T-helper 17 cell (primary cell): ENCODE results near the gene WDR47. TPM values are rescaled to one million over a fixed set of nuclear protein-coding genes. Genes with fewer than 3 reads are reported as not detected.
"Not testable (repeated sequence)": the region's sequence is repeated elsewhere in the genome, so short reads cannot be mapped to it uniquely, and the experiment has no call there.

Source experiments
- ATAC-seq: fragments of 150-1000 bp; cut with Tn5 transposase; 2 replicates; pipeline ENCODE4 v1.10.0; 2021; ENCODE audit warnings: mild to moderate bottlenecking, moderate library complexity
- DNase-seq, 3 donors: peaks; one replicate each; pipeline versions ENCODE4 v3.0.0 to v3.0.0-alpha.2; 2020 to 2021
- H3K9me3 ChIP-seq: one replicate; pipeline ENCODE4 v1.7.0; 2013; ENCODE audit warnings: low read length, mild to moderate bottlenecking; ENCODE audit not compliant: control insufficient read depth, poor library complexity, severe bottlenecking
- H3K27ac Mint-ChIP-seq: one replicate; pipeline ENCODE4 v1.8.0; 2022; ENCODE audit warnings: mild to moderate bottlenecking, moderate library complexity, mixed read lengths
- H3K27me3 Mint-ChIP-seq: one replicate; pipeline ENCODE4 v1.8.0; 2022; ENCODE audit warnings: mixed read lengths
- H3K36me3 Mint-ChIP-seq: one replicate; pipeline ENCODE4 v1.8.0; 2022; ENCODE audit warnings: low read depth, mixed read lengths
- H3K4me1 Mint-ChIP-seq: one replicate; pipeline ENCODE4 v1.8.0; 2022; ENCODE audit warnings: mild to moderate bottlenecking, mixed read lengths
- H3K4me3 Mint-ChIP-seq: one replicate; pipeline ENCODE4 v1.8.0; 2022; ENCODE audit warnings: mild to moderate bottlenecking, moderate library complexity, mixed read lengths
- total RNA-seq, 4 donors: library from RNA in 2 of 4; stranded (reverse) in 2 of 4; gene quantifications; one replicate each; pipeline ENCODE4 v1.2.3 and lab custom pipeline; 2022 to 2026

Gene WDR47
- total RNA-seq, 2 donors from 2014 or later, result 13.2 to 19.0 TPM

GRCh38 chr1:109045595-109045994 lies 3.7 kb upstream of the WDR47 start:
- peaks cover 8% of the 10 kb centered on the region for H3K4me1 Mint-ChIP-seq
- no peak for ATAC-seq
- no peak for DNase-seq
- no peak overlapping the region for H3K27ac Mint-ChIP-seq
- no peaks in the 10 kb centered on the region for H3K36me3 Mint-ChIP-seq
- no peaks in the 10 kb centered on the region for H3K9me3 ChIP-seq
- H3K27me3 Mint-ChIP-seq, result peaks cover 4% of the 10 kb centered on the region
- no peak overlapping the region for H3K4me3 Mint-ChIP-seq

GRCh38 chr1:109040989-109041620 lies 797 bp downstream of the WDR47 start:
- H3K36me3 Mint-ChIP-seq, result no peaks in the 10 kb centered on the region
- H3K9me3 ChIP-seq, result no peaks in the 10 kb centered on the region
- DNase-seq, result peak in 1 of 3 donors; percentile 13
- ATAC-seq, result peak; percentile 3
- no peaks in the 10 kb centered on the region for H3K27me3 Mint-ChIP-seq
- H3K27ac Mint-ChIP-seq, result peak overlapping the region; percentile 77
- peak overlapping the region; percentile 94 for H3K4me3 Mint-ChIP-seq
- peaks cover 12% of the 10 kb centered on the region for H3K4me1 Mint-ChIP-seq

GRCh38 chr1:109040627-109040988 lies 1.3 kb downstream of the WDR47 start:
- H3K9me3 ChIP-seq, result no peaks in the 10 kb centered on the region
- DNase-seq (no peak), ATAC-seq (no peak)
- no peaks in the 10 kb centered on the region for H3K36me3 Mint-ChIP-seq
- peaks cover 12% of the 10 kb centered on the region for H3K4me1 Mint-ChIP-seq
- H3K27me3 Mint-ChIP-seq, result no peaks in the 10 kb centered on the region
- H3K27ac Mint-ChIP-seq, result peak overlapping the region; percentile 77
- H3K4me3 Mint-ChIP-seq, result peak overlapping the region; percentile 94

GRCh38 chr1:109034382-109034781 lies 7.5 kb downstream of the WDR47 start:
- no peaks in the 10 kb centered on the region for H3K27me3 Mint-ChIP-seq
- no peak for ATAC-seq

GRCh38 chr1:109029493-109029892 lies 12.4 kb downstream of the WDR47 start:
- not testable (repeated sequence) for H3K4me1 Mint-ChIP-seq, H3K4me3 Mint-ChIP-seq, H3K27ac Mint-ChIP-seq, ATAC-seq, H3K36me3 Mint-ChIP-seq, DNase-seq, H3K9me3 ChIP-seq, H3K27me3 Mint-ChIP-seq

More at GRCh38 chr1:109034382-109034781, 7.5 kb downstream of the WDR47 start:
- H3K4me1 Mint-ChIP-seq, result no peaks in the 10 kb centered on the region
- DNase-seq, result no peak
- no peaks in the 10 kb centered on the region for H3K9me3 ChIP-seq
- no peak overlapping the region for H3K27ac Mint-ChIP-seq
- no peaks in the 10 kb centered on the region for H3K36me3 Mint-ChIP-seq
- no peak overlapping the region for H3K4me3 Mint-ChIP-seq

- H3K4me3 Mint-ChIP-seq, result no peak overlapping the region
- no peak overlapping the region for H3K27ac Mint-ChIP-seq
Observed at GRCh38 chr1:109027841-109028240, 14.1 kb downstream of the WDR47 start.

GRCh38 chr1:109025694-109026093 lies 16.2 kb downstream of the WDR47 start:
- Mint-ChIP-seq H3K4me3 (no peak overlapping the region), H3K27ac (no peak overlapping the region), H3K4me1 (no peaks in the 10 kb centered on the region), H3K36me3 (no peaks in the 10 kb centered on the region), H3K27me3 (no peaks in the 10 kb centered on the region)
- ATAC-seq (no peak), DNase-seq (no peak)
- no peaks in the 10 kb centered on the region for H3K9me3 ChIP-seq

More at GRCh38 chr1:109027841-109028240, 14.1 kb downstream of the WDR47 start:
- H3K27me3 Mint-ChIP-seq, result no peaks in the 10 kb centered on the region
- no peak for ATAC-seq
- DNase-seq, result no peak
- no peaks in the 10 kb centered on the region for H3K4me1 Mint-ChIP-seq
- no peaks in the 10 kb centered on the region for H3K36me3 Mint-ChIP-seq
- H3K9me3 ChIP-seq, result no peaks in the 10 kb centered on the region

GRCh38 chr1:109024646-109025045 lies 17.3 kb downstream of the WDR47 start:
- H3K27ac Mint-ChIP-seq, result no peak overlapping the region
- H3K27me3 Mint-ChIP-seq, result no peaks in the 10 kb centered on the region

GRCh38 chr1:109020693-109021257 lies 21.1 kb downstream of the WDR47 start:
- ATAC-seq (no peak), DNase-seq (no peak)
- Mint-ChIP-seq H3K27ac (no peak overlapping the region), H3K36me3 (peaks cover 4% of the 10 kb centered on the region), H3K27me3 (no peaks in the 10 kb centered on the region), H3K4me3 (no peak overlapping the region), H3K4me1 (no peaks in the 10 kb centered on the region)
- no peaks in the 10 kb centered on the region for H3K9me3 ChIP-seq

More at GRCh38 chr1:109024646-109025045, 17.3 kb downstream of the WDR47 start:
- Mint-ChIP-seq H3K36me3 (no peaks in the 10 kb centered on the region), H3K4me3 (no peak overlapping the region), H3K4me1 (no peaks in the 10 kb centered on the region)
- H3K9me3 ChIP-seq, result no peaks in the 10 kb centered on the region
- DNase-seq, result no peak
- ATAC-seq, result no peak

- H3K9me3 ChIP-seq, ATAC-seq, H3K27me3 Mint-ChIP-seq, H3K36me3 Mint-ChIP-seq, H3K27ac Mint-ChIP-seq, H3K4me3 Mint-ChIP-seq, DNase-seq, H3K4me1 Mint-ChIP-seq: not testable (repeated sequence)
Observed at GRCh38 chr1:109017719-109018118, 24.2 kb downstream of the WDR47 start.

GRCh38 chr1:109017134-109017533 lies 24.8 kb downstream of the WDR47 start:
- Mint-ChIP-seq H3K27me3 (no peaks in the 10 kb centered on the region), H3K4me3 (no peak overlapping the region), H3K36me3 (peaks cover 6% of the 10 kb centered on the region), H3K27ac (no peak overlapping the region), H3K4me1 (peaks cover 2% of the 10 kb centered on the region)
- no peaks in the 10 kb centered on the region for H3K9me3 ChIP-seq
- DNase-seq (no peak), ATAC-seq (no peak)

GRCh38 chr1:109011335-109011734 lies 30.6 kb downstream of the WDR47 start:
- ATAC-seq (no peak), DNase-seq (no peak)
- no peaks in the 10 kb centered on the region for H3K9me3 ChIP-seq
- H3K27me3 Mint-ChIP-seq, result no peaks in the 10 kb centered on the region
- H3K36me3 Mint-ChIP-seq, result peaks cover 7% of the 10 kb centered on the region
- no peak overlapping the region for H3K4me3 Mint-ChIP-seq
- no peak overlapping the region for H3K27ac Mint-ChIP-seq
- H3K4me1 Mint-ChIP-seq, result peaks cover 2% of the 10 kb centered on the region

GRCh38 chr1:108996622-108997021 lies 45.3 kb downstream of the WDR47 start:
- ATAC-seq, H3K36me3 Mint-ChIP-seq, H3K27ac Mint-ChIP-seq, H3K27me3 Mint-ChIP-seq, H3K4me1 Mint-ChIP-seq, DNase-seq, H3K4me3 Mint-ChIP-seq, H3K9me3 ChIP-seq: not testable (repeated sequence)

- H3K4me1 Mint-ChIP-seq, result peaks cover 14% of the 10 kb centered on the region
- H3K9me3 ChIP-seq, result no peaks in the 10 kb centered on the region
- no peaks in the 10 kb centered on the region for H3K27me3 Mint-ChIP-seq
- DNase-seq (no peak), ATAC-seq (no peak)
- no peak overlapping the region for H3K27ac Mint-ChIP-seq
- no peak overlapping the region for H3K4me3 Mint-ChIP-seq
- peaks cover 19% of the 10 kb centered on the region for H3K36me3 Mint-ChIP-seq
Observed at GRCh38 chr1:108983114-108983513, 58.8 kb downstream of the WDR47 start.
